Ovary (tissue), 9 donors: Measurements from ENCODE around the gene SCTR. TPM values are rescaled to one million over a fixed set of nuclear protein-coding genes. Genes with fewer than 3 reads are reported as not detected.

ENCODE experiments used
- DNase-seq, 5 donors: peaks; one replicate each; pipeline ENCODE4 v3.0.0-alpha.2; 2019 to 2020
- H3K27ac ChIP-seq, 2 donors: fragments of 200-600 bp; one replicate each; pipeline versions ENCODE4 v1.5.1 to v1.8.0; 2019 to 2022
- H3K27me3 ChIP-seq: fragments of 200-600 bp; one replicate; pipeline ENCODE4 v1.8.0; 2022
- H3K36me3 ChIP-seq: fragments of 200-600 bp; sonication (generic); one replicate; pipeline ENCODE4 v1.5.1; 2019
- H3K4me1 ChIP-seq: one replicate; pipeline ENCODE4 v1.8.1; 2013; ENCODE audit warnings: mild to moderate bottlenecking, moderate library complexity; ENCODE audit not compliant: insufficient read depth
- H3K4me3 ChIP-seq: fragments of 200-600 bp; sonication (generic); one replicate; pipeline ENCODE4 v1.5.1; 2017
- H3K9me3 ChIP-seq, 2 donors: fragments of 200-600 bp in 1 of 2; sonication (generic) in 1 of 2; one replicate each; pipeline versions ENCODE4 v1.5.1 to v1.8.1; 2013 to 2019; ENCODE audit warnings: mild to moderate bottlenecking in 1 of 2, moderate library complexity in 1 of 2
- CTCF ChIP-seq, 3 donors: fragments of 450-650 bp in 2 of 3; fragments of 200-600 bp in 1 of 3; IDR thresholded peaks; one replicate each; pipeline versions ENCODE4 v1.5.1 to v1.8.0; 2016 to 2022; ENCODE audit warnings: antibody characterized with exemption in 3 of 3, mild to moderate bottlenecking in 1 of 3
- EP300 ChIP-seq: sonication (generic); formaldehyde crosslinking; IDR thresholded peaks from one replicate; pipeline ENCODE4 v1.6.1; 2017; ENCODE audit warnings: antibody characterized with exemption
- POLR2A ChIP-seq: fragments of 450-650 bp; IDR thresholded peaks from one replicate; pipeline ENCODE4 v1.6.1; 2017; ENCODE audit warnings: antibody characterized with exemption, mild to moderate bottlenecking, moderate library complexity
- WGBS, 3 donors: extraction: QIAGEN DNeasy Blood & Tissue Kit in 1 of 3; methylation state at CpG; one replicate each; pipeline versions ENCODE4 v1.1.5 to v1.1.7; 2013 to 2017; 5-methylcytosine and 5-hydroxymethylcytosine counted together
- intact Hi-C, 4 donors: fragments of 100-400 bp; cut with DNase I; formaldehyde crosslinking; loops; one replicate each; pipeline versions ENCODE4 v1.11.0 to v1.15.1; 2022 to 2023
- polyA plus RNA-seq, 2 donors: library from polyadenylated mRNA; stranded (reverse); fragments of 200-250 nt in 1 of 2; fragments of 350-450 nt in 1 of 2; fragmentation: Illumina TruSeq in 1 of 2; extraction: RNeasy Lipid Tissue Mini Kit (QIAGEN cat#74804) in 1 of 2; gene quantifications; one replicate each; pipeline ENCODE4 v1.2.3, GENCODE V29; 2013 to 2014
- total RNA-seq, 7 donors: library from RNA; depleted of rRNA in 2 of 7; stranded (reverse); fragments of >200 nt in 2 of 7; fragmentation: NEBNext Ultra II Directional in 3 of 7; extraction: Animal tissue kit (Norgen Biotek cat#: 25700) in 3 of 7; gene quantifications; one replicate each; pipeline versions ENCODE4 v1.1.0 to v1.2.4, GENCODE V29; 2016 to 2023
- donor health status: DM: no; HTN: no; CAD: no; lungs with moderate emphysema.
- donor health status: DM: no; HTN: no; CAD: no.
- donor health status: Bipolar disorder and iron deficiency.
- donor health status: DM: yes; HTN: yes; CAD: no.
- donor health status: DM: no; HTN: no; CAD: no.
- donor health status: DM: yes; HTN: yes; CAD: no.

Gene SCTR
- total and polyA plus RNA-seq, 9 donors: 0.23 to 14.1 (median 0.84) TPM; not detected in 5

- Histone ChIP-seq H3K4me3 (no peak overlapping the region), H3K4me1 (no peaks in the 10 kb centered on the region), H3K9me3 (no peaks in the 10 kb centered on the region), H3K27me3 (no peaks in the 10 kb centered on the region), H3K36me3 (no peaks in the 10 kb centered on the region), H3K27ac (no peak overlapping the region)
- intact Hi-C loops: no loop called here
- TF ChIP-seq EP300: no peak
- no peak for TF ChIP-seq POLR2A
- TF ChIP-seq CTCF (IDR thresholded peaks at IDR 0.05): no peak
- no peak for DNase-seq
- 22 to 30% (median 24%) methylated on average over 13 of the region's 13 CpGs for WGBS, 3 donors
Measured at GRCh38 chr2:119455066-119455718, 69.1 kb downstream of the SCTR start.

GRCh38 chr2:119453972-119454593, 70.2 kb downstream of the SCTR start:
- Histone ChIP-seq H3K27me3 (no peaks in the 10 kb centered on the region), H3K36me3 (no peaks in the 10 kb centered on the region), H3K27ac (no peak overlapping the region), H3K9me3 (no peaks in the 10 kb centered on the region), H3K4me3 (no peak overlapping the region), H3K4me1 (no peaks in the 10 kb centered on the region)
- 71 to 82% (median 72%) methylated on average over 12 of the region's 12 CpGs for WGBS, 3 donors
- TF ChIP-seq POLR2A (no peak), EP300 (no peak), CTCF (IDR thresholded peaks at IDR 0.05) (no peak)
- intact Hi-C loops: no loop called here
- DNase-seq: no peak

- 75 to 82% (median 81%) methylated on average over 9 of the region's 9 CpGs for WGBS, 3 donors
- H3K36me3 ChIP-seq: no peaks in the 10 kb centered on the region
- intact Hi-C loops: no loop called here
- H3K9me3 ChIP-seq: no peaks in the 10 kb centered on the region
- H3K27ac ChIP-seq: no peak overlapping the region
- H3K27me3 ChIP-seq: no peaks in the 10 kb centered on the region
- no peaks in the 10 kb centered on the region for H3K4me1 ChIP-seq
- no peak for DNase-seq
- no peak overlapping the region for H3K4me3 ChIP-seq
- TF ChIP-seq POLR2A (no peak), EP300 (no peak), CTCF (IDR thresholded peaks at IDR 0.05) (no peak)
Measured at GRCh38 chr2:119451336-119452050, 72.8 kb downstream of the SCTR start.

- Histone ChIP-seq H3K4me1 (no peaks in the 10 kb centered on the region), H3K9me3 (no peaks in the 10 kb centered on the region), H3K27me3 (no peaks in the 10 kb centered on the region), H3K27ac (no peak overlapping the region), H3K36me3 (no peaks in the 10 kb centered on the region), H3K4me3 (no peak overlapping the region)
- intact Hi-C loops: no loop called here
- DNase-seq: no peak
- WGBS, 3 donors: 83 to 92% (median 84%) methylated on average over 3 of the region's 3 CpGs
- TF ChIP-seq CTCF (IDR thresholded peaks at IDR 0.05): no peak
- TF ChIP-seq POLR2A: no peak
- TF ChIP-seq EP300: no peak
Measured at GRCh38 chr2:119449521-119449920, 74.8 kb downstream of the SCTR start.
